Esophagus (tissue), 2 donors: ENCODE measurements around the gene OR5H14. TPM values are rescaled to one million over a fixed set of nuclear protein-coding genes. Genes with fewer than 3 reads are reported as not detected.

ENCODE experiments used
- H3K27ac ChIP-seq, 2 donors: one replicate each; pipeline ENCODE4 v1.5.1; 2013; ENCODE audit warnings: low read depth in 2 of 2, mild to moderate bottlenecking in 2 of 2, inconsistent platforms in 1 of 2, low read length in 1 of 2, moderate library complexity in 1 of 2
- H3K27me3 ChIP-seq, 2 donors: one replicate each; pipeline ENCODE4 v1.6.1; 2013; ENCODE audit warnings: low read length in 2 of 2, control low read depth in 1 of 2, mild to moderate bottlenecking in 1 of 2; ENCODE audit not compliant: insufficient read depth in 2 of 2, control insufficient read depth in 1 of 2
- H3K36me3 ChIP-seq, 2 donors: one replicate each; pipeline ENCODE4 v1.6.1; 2013; ENCODE audit warnings: low read length in 1 of 2; ENCODE audit not compliant: control insufficient read depth in 2 of 2, insufficient read depth in 2 of 2
- H3K4me1 ChIP-seq, 2 donors: one replicate each; pipeline ENCODE4 v1.6.1; 2013; ENCODE audit warnings: low read length in 1 of 2; ENCODE audit not compliant: control insufficient read depth in 2 of 2, insufficient read depth in 2 of 2
- H3K4me3 ChIP-seq, 2 donors: one replicate each; pipeline ENCODE4 v1.5.1; 2013; ENCODE audit warnings: low read length in 2 of 2, mild to moderate bottlenecking in 2 of 2, low read depth in 1 of 2, moderate library complexity in 1 of 2
- H3K9me3 ChIP-seq, 2 donors: one replicate each; pipeline ENCODE4 v1.6.1; 2013; ENCODE audit warnings: mild to moderate bottlenecking in 2 of 2, low read depth in 1 of 2, low read length in 1 of 2, moderate library complexity in 1 of 2; ENCODE audit not compliant: control insufficient read depth in 2 of 2, insufficient read depth in 1 of 2
- WGBS, 2 donors: extraction: QIAGEN DNeasy Blood & Tissue Kit; methylation state at CpG; one replicate each; pipeline ENCODE4 v1.1.7; 2013; 5-methylcytosine and 5-hydroxymethylcytosine counted together
- polyA plus RNA-seq, 2 donors: library from polyadenylated mRNA; stranded (reverse); fragments of 200-250 nt; gene quantifications; one replicate each; pipeline ENCODE4 v1.2.3, GENCODE V29; 2013
- donor health status: healthy with polysubstance abuse.
- donor health status: Bipolar disorder and iron deficiency.

OR5H14 gene
- polyA plus RNA-seq: not detected

GRCh38 chr3:98147179-98147578 lies at the start of gene OR5H14:
OR5H14 (plus strand) TSS chr3:98147479; CDS start chr3:98149386, 1,907 bp downstream.
- Histone ChIP-seq H3K36me3 (no peaks in the 10 kb centered on the region), H3K27ac (no peak within 1 kb of the TSS), H3K4me3 (no peak within 1 kb of the TSS), H3K4me1 (no peaks in the 10 kb centered on the region), H3K9me3 (no peaks in the 10 kb centered on the region), H3K27me3 (no peaks in the 10 kb centered on the region)
- WGBS, 2 donors: 73 to 76% methylated on average over 1 of the region's 1 CpG

GRCh38 chr3:98099848-98100247 lies 47.4 kb upstream of the OR5H14 start:
- H3K27ac ChIP-seq: no peak overlapping the region
- 77 to 81% methylated on average over 4 of the region's 4 CpGs for WGBS, 2 donors

GRCh38 chr3:98108162-98108561 lies 39.1 kb upstream of the OR5H14 start:
- 28 to 53% methylated on average over 1 of the region's 1 CpG for WGBS, 2 donors
- H3K9me3 ChIP-seq: peaks cover 2 to 3% of the 10 kb centered on the region in 2 donors
- H3K27me3 ChIP-seq: no peaks in the 10 kb centered on the region
- no peaks in the 10 kb centered on the region for H3K4me1 ChIP-seq
- no peak overlapping the region for H3K4me3 ChIP-seq
- H3K27ac ChIP-seq: no peak overlapping the region
- H3K36me3 ChIP-seq: no peaks in the 10 kb centered on the region

More at GRCh38 chr3:98099848-98100247, 47.4 kb upstream of the OR5H14 start:
- Histone ChIP-seq H3K9me3 (no peaks in the 10 kb centered on the region), H3K27me3 (no peaks in the 10 kb centered on the region), H3K4me1 (no peaks in the 10 kb centered on the region), H3K4me3 (no peak overlapping the region), H3K36me3 (no peaks in the 10 kb centered on the region)

GRCh38 chr3:98109807-98110549 lies 37.3 kb upstream of the OR5H14 start:
- Histone ChIP-seq H3K36me3 (no peaks in the 10 kb centered on the region), H3K27me3 (no peaks in the 10 kb centered on the region), H3K9me3 (peaks cover 3 to 4% of the 10 kb centered on the region in 2 donors), H3K4me1 (no peaks in the 10 kb centered on the region), H3K27ac (no peak overlapping the region), H3K4me3 (no peak overlapping the region)
- WGBS, 2 donors: 85 to 89% methylated on average over 4 of the region's 4 CpGs

- Histone ChIP-seq H3K27me3 (no peaks in the 10 kb centered on the region), H3K9me3 (peaks cover 3 to 4% of the 10 kb centered on the region in 2 donors), H3K27ac (no peak overlapping the region), H3K36me3 (no peaks in the 10 kb centered on the region), H3K4me1 (no peaks in the 10 kb centered on the region), H3K4me3 (no peak overlapping the region)
These were observed 36.8 kb upstream of the OR5H14 start for GRCh38 chr3:98110550-98110908.

- H3K9me3 ChIP-seq: peaks cover 3 to 4% of the 10 kb centered on the region in 2 donors
- no peak overlapping the region for H3K4me3 ChIP-seq
- 44 to 54% methylated on average over 3 of the region's 3 CpGs for WGBS, 2 donors
- no peak overlapping the region for H3K27ac ChIP-seq
- no peaks in the 10 kb centered on the region for H3K4me1 ChIP-seq
- H3K36me3 ChIP-seq: no peaks in the 10 kb centered on the region
- no peaks in the 10 kb centered on the region for H3K27me3 ChIP-seq
These were observed 33.0 kb upstream of the OR5H14 start for GRCh38 chr3:98114264-98114663.

GRCh38 chr3:98115717-98116116 lies 31.6 kb upstream of the OR5H14 start:
- Histone ChIP-seq H3K27ac (no peak overlapping the region), H3K4me3 (no peak overlapping the region), H3K4me1 (no peaks in the 10 kb centered on the region), H3K36me3 (no peaks in the 10 kb centered on the region), H3K27me3 (no peaks in the 10 kb centered on the region), H3K9me3 (peaks cover 0 to 2% of the 10 kb centered on the region in 2 donors)
- 96 to 97% methylated on average over 1 of the region's 1 CpG for WGBS, 2 donors

GRCh38 chr3:98130421-98130820 lies 16.9 kb upstream of the OR5H14 start, which contains the start of gene OR5H1:
OR5H1 (plus strand) TSS chr3:98130721; CDS start chr3:98132698, 1,977 bp downstream.
- 63 to 75% methylated on average over 1 of the region's 1 CpG for WGBS, 2 donors
- Histone ChIP-seq H3K4me3 (no peak within 1 kb of the TSS), H3K36me3 (no peaks in the 10 kb centered on the region), H3K27ac (no peak within 1 kb of the TSS), H3K27me3 (no peaks in the 10 kb centered on the region), H3K4me1 (no peaks in the 10 kb centered on the region), H3K9me3 (no peaks in the 10 kb centered on the region)

GRCh38 chr3:98136631-98137030 lies 10.6 kb upstream of the OR5H14 start:
- Histone ChIP-seq H3K27me3 (no peaks in the 10 kb centered on the region), H3K27ac (no peak overlapping the region)
- 65 to 66% methylated on average over 3 of the region's 3 CpGs for WGBS, 2 donors

More at GRCh38 chr3:98136631-98137030, 10.6 kb upstream of the OR5H14 start:
- Histone ChIP-seq H3K9me3 (no peaks in the 10 kb centered on the region), H3K4me3 (no peak overlapping the region), H3K4me1 (no peaks in the 10 kb centered on the region), H3K36me3 (no peaks in the 10 kb centered on the region)
